NCI-H1694 (cell line): Measurements from ENCODE around the gene ZCCHC7.
"Not testable (repeated sequence)": the region's sequence is repeated elsewhere in the genome, so short reads cannot be mapped to it uniquely, and the experiment has no call there.

Experiments used
- DNase-seq: peaks from one replicate; lab custom pipeline; 2025; lab: John Stamatoyannopoulos, UW

The ZCCHC7 gene

GRCh38 chr9:37121881-37122280 is 1.5 kb downstream of the ZCCHC7 start:
- DNase-seq, result no peak

GRCh38 chr9:37126214-37126788 is 5.9 kb downstream of the ZCCHC7 start:
- DNase-seq, result no peak

- no peak for DNase-seq
Measured at GRCh38 chr9:37127018-37127417, 6.6 kb downstream of the ZCCHC7 start.

- no peak for DNase-seq
Measured at GRCh38 chr9:37128051-37128450, 7.7 kb downstream of the ZCCHC7 start.

GRCh38 chr9:37134166-37134565 is 13.8 kb downstream of the ZCCHC7 start:
- DNase-seq, result no peak

GRCh38 chr9:37141015-37141414 is 20.6 kb downstream of the ZCCHC7 start:
- no peak for DNase-seq

- no peak for DNase-seq
Measured at GRCh38 chr9:37144762-37145161, 24.4 kb downstream of the ZCCHC7 start.

GRCh38 chr9:37146410-37146809 is 26.0 kb downstream of the ZCCHC7 start:
- DNase-seq, result no peak

- DNase-seq, result no peak
Measured at GRCh38 chr9:37148181-37148580, 27.8 kb downstream of the ZCCHC7 start.

- DNase-seq, result no peak
Measured at GRCh38 chr9:37149666-37150308, 29.4 kb downstream of the ZCCHC7 start.

- no peak for DNase-seq
Measured at GRCh38 chr9:37150415-37150814, 30.0 kb downstream of the ZCCHC7 start.

GRCh38 chr9:37151812-37152211 is 31.4 kb downstream of the ZCCHC7 start:
- DNase-seq, result no peak

GRCh38 chr9:37152365-37152764 is 32.0 kb downstream of the ZCCHC7 start:
- DNase-seq, result no peak

GRCh38 chr9:37155601-37156000 is 35.2 kb downstream of the ZCCHC7 start:
- DNase-seq, result no peak

GRCh38 chr9:37156205-37156604 is 35.8 kb downstream of the ZCCHC7 start:
- DNase-seq, result no peak

GRCh38 chr9:37156781-37157356 is 36.5 kb downstream of the ZCCHC7 start:
- no peak for DNase-seq

GRCh38 chr9:37157726-37158377 is 37.5 kb downstream of the ZCCHC7 start:
- DNase-seq, result no peak

GRCh38 chr9:37163299-37163698 is 42.9 kb downstream of the ZCCHC7 start:
- DNase-seq, result no peak

GRCh38 chr9:37164335-37164734 is 44.0 kb downstream of the ZCCHC7 start:
- DNase-seq, result not testable (repeated sequence)

GRCh38 chr9:37165644-37166043 is 45.3 kb downstream of the ZCCHC7 start:
- DNase-seq, result no peak

- DNase-seq, result no peak
Measured at GRCh38 chr9:37167456-37168047, 47.2 kb downstream of the ZCCHC7 start.

GRCh38 chr9:37172557-37172956 is 52.2 kb downstream of the ZCCHC7 start:
- no peak for DNase-seq

GRCh38 chr9:37174247-37174646 is 53.9 kb downstream of the ZCCHC7 start:
- no peak for DNase-seq
